Measurements from ENCODE around the gene LRRC27. TPM values are rescaled to one million over a fixed set of nuclear protein-coding genes. Genes with fewer than 3 reads are reported as not detected.
A peak's percentile ranks its signal among the peaks of the same experiment; 100 is the strongest.

LRRC27 gene
- total RNA-seq, 1 donor from 2014 or later = 12.4 TPM

DNA sequence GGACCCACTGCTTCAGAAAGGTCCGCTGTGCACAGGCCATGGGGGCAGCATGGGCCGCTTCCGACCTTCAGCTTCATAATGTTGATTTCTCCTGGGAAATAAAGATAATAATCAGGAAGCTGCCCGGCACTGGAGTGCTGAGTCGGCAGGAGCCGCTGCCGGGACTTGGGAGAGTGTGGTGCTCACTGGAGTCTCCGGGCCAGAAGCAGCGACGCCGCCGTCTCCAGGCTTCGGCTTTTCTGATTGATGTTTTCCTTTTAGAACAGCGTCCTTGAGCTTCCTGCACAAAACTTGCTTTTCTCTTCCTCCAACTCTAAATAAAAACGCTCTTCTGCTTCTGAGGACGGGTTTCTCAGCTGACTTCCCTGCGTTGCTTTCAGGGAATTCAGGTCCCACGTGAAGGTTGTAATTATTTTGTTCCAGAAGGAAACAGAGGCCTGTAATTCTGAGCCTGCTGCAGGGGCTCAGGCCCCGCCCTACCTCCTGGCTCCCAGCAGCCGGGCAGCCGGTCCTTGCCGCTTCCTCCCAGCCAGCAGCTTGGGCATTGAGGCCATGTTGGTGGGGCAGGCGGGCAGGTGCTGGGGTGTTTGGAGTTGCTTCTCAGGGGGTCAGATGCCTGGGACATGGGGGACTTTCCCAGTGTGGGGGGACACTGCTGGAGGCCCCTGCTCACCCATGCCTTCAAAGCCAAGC lies 79.7 kb downstream of the LRRC27 start:
- ATAC-seq = peak; percentile 45
- intact Hi-C loops (cut with DNase I) = no loop called here
- DNase-seq (ENCODE audit: low spot score) = no peak

- DNase-seq (ENCODE audit: low spot score) (no peak), ATAC-seq (no peak)
- intact Hi-C loops (cut with DNase I) = no loop called here
These were observed 80.6 kb downstream of the LRRC27 start for GRCh38 chr10:132412316-132413192.

GRCh38 chr10:132413226-132414205 lies 81.5 kb downstream of the LRRC27 start:
- no peak for DNase-seq (ENCODE audit: low spot score)
- intact Hi-C loops (cut with DNase I) = no loop called here
- no peak for ATAC-seq

DNA sequence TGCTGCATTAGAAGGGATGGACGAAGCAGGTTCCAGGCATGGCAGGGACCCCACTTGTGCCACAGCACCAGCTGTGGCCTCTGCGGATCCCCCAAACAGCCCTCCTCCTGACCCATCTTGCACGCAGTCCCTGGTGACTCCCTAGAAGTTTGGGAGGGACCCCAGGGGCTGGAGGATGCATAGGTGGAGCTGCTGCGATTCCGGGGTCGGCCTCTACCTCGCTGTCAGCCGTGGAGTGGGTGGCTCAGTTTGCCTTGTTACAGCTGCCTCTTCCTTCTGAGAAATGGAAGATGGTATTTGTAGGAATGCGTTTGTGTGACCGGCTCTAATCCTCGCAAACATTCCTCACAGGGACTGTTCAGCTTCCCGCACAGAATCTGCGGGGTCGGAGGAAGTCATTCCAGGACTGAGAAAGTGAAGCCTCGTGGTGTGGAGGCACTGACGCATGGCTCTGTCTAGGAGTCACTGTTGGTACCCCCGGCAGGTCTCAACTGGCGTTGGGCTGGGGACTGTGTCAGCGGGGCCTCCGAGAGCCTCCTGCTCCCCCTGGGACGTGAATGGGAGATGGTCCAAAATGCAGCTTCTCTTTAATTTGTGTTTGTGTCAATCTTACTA lies 82.5 kb downstream of the LRRC27 start:
- intact Hi-C loops (cut with DNase I) = no loop called here
- ATAC-seq = no peak
- DNase-seq (ENCODE audit: low spot score) = no peak

- ATAC-seq (no peak), DNase-seq (ENCODE audit: low spot score) (no peak)
- intact Hi-C loops (cut with DNase I) = no loop called here
These were observed 83.3 kb downstream of the LRRC27 start for GRCh38 chr10:132415255-132415654.

- intact Hi-C loops (cut with DNase I) = no loop called here
- no peak for DNase-seq (ENCODE audit: low spot score)
- no peak for ATAC-seq
These were observed 84.0 kb downstream of the LRRC27 start for GRCh38 chr10:132415956-132416355.

DNA sequence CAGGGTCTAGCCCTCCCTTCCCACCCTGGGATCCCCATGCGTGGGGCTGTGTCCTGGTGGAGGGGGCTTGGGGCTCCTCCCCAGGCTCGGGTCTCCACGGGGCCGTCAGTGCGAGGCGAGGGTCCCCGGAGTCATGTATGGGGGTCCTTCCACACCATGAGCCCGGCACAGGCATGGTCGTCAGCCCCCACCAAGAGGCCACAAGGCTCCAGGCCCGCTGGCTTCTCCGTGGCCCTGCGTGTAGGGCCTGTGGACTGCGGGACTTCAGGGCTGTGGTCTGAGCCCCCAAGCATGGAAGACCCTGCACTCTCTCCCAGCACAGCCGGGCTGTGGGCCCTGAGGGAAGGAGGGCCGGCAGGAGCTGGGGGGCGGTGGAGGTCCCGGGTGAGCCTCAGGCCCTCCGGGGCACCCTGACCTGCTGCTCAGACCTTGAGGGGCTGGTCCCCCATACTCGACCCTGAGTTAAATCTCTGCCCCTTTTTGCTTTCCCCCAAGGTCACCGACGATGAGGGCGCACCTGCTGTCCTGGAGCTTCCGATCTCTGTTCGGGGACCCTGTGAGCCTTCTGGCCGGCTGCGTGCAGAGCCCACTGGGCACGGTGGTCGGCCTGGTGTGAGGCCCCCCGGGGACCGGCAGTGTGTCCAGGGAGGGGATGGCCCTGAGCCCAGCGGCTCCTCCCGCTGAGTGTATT lies 84.7 kb downstream of the LRRC27 start:
- ATAC-seq = no peak
- DNase-seq (ENCODE audit: low spot score) = no peak
- intact Hi-C loops (cut with DNase I) = no loop called here

GRCh38 chr10:132417257-132417910 lies 85.4 kb downstream of the LRRC27 start:
- intact Hi-C loops (cut with DNase I) = no loop called here
- DNase-seq (ENCODE audit: low spot score) (no peak), ATAC-seq (no peak)

DNA sequence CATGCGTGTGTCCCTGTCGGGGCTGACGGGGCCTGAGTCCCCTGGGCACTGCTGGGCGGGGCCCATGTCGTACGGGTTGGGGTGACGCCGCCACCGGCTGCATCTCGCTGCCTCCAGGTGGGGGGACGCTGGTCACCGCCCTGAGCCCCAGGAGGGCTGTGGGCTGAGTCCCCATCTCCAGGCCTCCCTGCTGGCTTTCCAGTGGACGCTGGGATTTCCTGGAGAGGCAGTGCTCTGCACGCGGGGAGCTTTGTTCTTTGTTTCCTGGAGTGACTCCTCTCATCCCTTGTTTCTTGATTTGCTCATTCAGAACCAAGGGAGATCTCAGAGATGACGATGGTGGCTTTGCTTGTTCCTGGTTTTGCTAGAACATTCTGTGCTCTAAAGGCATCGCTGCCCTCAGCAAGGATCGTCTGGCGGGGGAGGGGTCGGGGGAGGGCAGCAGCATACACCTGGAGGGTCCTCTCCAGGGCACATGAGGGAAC lies 86.0 kb downstream of the LRRC27 start:
- ATAC-seq (no peak), DNase-seq (ENCODE audit: low spot score) (no peak)
- intact Hi-C loops (cut with DNase I) = no loop called here

DNA sequence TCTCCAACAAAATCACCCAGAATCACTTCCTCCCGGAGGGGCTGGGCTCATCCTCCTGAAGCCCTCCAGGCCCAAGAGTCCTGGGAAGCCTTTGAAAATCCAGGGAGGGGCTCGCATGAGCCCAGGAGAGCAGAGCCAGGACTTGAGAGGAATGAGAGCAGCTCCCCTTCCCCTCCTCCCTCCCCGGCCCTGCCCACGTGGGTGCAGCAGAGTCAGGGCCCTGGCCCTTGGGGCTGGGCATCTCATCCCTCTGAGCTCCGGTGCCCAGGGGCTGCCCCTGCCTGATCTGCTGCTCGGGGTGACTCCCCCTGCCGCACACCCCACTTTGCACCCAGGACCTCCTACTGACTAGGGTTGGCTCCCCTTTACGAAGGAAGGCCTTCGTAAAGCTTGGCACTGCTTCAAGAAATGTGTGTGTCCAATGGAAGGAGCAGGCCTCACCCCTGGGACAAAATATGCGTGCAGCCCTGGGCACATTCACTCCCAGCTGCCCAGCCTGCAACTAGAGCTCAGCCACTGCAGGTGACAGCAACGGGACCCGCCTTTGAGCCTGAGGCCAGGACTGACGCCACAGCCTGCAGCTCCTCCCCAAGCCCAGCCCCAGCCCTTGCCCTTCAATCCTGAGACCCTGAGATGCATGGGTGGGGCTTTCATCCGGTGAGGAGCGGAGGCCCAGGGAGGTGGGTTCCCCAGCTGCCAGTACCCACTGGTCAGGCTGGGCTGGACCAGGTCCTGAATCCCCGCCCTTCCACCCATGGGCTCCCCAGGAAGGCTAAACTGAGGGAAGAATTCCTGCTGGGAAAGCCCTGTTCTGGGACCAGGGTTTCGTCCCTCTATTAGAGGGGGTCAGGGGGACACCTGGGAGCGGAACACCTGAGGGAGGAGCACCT lies 86.8 kb downstream of the LRRC27 start:
- DNase-seq (ENCODE audit: low spot score) (no peak), ATAC-seq (peak; percentile 18)
- intact Hi-C loops (cut with DNase I) = no loop called here

DNA sequence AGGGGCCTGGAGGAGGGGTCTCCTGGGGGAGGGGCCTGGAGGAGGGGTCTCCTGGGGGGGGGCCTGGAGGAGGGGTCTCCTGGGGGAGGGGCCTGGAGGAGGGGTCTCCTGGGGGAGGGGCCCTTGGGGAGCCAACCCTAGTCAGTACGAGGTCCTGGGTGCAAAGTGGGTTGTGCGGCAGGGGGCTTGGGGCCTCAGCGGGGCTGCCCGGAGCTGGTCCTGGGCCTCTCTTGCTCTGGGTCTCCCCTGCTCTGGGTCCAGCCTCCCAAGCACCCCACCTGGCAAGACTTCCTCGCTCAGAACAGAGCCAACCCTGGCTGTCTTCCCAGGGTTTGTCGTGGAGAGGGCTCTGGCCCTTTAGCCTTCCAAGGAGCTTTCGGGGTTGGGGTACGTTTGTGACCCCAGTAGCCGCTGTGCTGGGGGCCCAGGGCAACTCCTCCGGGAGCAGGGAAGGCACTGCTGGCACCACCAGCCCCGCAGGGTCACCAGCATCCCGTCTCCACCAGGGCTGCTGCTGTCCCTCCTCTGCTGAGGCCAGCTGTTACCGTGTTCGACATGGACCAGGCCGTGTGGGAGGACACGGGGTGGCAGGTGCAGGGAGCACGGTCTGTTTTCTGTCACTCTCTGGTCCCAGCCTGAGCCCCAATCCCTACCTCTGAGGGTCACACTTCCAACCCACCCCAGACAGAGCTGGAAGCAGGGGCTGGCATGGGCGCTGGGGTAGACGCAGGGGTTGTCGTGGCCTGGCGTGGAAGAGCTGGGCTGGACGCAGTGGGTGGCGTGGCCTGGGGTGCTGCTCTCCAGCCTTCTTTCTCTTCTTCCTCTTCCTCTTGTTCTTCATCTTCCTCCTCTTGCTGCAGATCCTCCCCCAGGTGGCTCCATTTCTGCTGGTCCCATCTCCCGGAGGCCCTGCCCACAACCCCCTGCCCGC lies 87.8 kb downstream of the LRRC27 start:
- DNase-seq (ENCODE audit: low spot score) (no peak), ATAC-seq (no peak)
- intact Hi-C loops (cut with DNase I) = no loop called here

DNA sequence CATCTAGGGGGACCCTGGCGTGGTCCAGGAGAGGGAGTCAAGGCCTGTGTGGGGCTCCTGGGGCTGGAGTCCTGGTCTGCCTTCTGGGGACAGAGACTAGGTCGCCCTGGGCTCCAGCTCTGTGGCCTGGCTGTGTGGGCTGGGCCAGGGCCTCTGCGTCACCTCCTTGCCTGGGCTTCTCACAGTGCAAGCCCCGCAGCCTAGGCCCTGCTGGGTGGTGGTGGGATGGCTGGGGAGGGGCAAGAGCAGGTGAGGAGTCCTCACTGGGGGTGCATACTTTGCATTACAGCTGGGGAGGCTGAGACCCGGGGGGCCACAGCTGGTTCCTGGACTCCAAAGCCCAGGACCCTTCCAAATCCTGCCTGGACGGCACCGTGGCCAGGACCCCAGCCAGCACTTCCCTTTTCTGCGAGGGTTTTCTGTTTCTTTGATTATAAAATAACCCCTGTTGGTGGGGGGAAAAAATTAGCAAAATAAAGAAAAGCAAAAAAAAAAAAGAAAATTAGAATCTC lies 88.5 kb downstream of the LRRC27 start:
- intact Hi-C loops (cut with DNase I) = no loop called here
- no peak for DNase-seq (ENCODE audit: low spot score)
- ATAC-seq = peak; percentile 5

DNA sequence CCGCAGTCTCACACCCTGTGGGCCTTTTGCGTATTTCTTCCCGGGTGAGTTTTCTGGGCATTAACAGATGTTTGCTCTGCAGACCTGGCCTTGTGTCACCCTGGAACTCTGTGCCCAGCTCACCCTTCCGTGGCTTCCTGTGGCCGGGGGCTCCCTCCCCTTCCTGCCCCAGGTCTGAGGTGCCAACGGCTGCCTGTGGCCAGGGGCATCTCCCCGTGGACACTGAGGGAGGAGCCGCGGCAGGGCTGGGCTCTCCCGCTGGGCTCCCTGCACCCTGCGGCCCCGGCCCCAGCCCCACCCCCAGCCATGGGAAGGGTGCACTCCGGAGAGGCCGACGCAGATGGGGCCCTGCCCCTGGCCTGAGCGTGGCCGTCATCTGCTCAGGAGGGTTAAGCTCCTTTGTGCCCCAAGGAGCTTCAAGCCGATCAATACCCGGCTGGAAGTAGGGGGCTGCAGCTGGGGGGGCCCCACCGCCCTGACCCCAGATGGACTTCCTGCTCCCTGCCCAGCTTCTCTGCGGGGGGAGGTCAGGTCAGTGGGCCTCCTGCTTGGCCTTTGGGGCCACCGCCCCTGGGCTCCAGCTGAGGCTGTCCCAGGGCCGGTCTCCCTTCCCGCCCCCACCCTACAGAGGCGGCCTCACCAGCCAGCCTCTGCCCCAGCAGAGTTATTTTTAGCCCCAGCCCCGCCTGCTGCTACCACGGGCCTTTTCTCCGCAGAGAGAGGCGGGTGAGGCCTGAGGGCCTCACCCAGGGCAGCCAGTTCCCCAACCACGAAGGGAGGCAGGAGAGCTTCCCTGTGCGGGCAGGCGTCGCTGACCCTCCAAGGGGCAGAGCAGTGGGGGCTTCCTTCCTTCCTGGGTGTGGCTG lies 89.2 kb downstream of the LRRC27 start:
- peak; percentile 84 for DNase-seq (ENCODE audit: low spot score)
- ATAC-seq = peak; percentile 84
- intact Hi-C loops (cut with DNase I) = no loop called here

GRCh38 chr10:132421847-132422751 lies 90.1 kb downstream of the LRRC27 start:
- intact Hi-C loops (cut with DNase I) = no loop called here
- DNase-seq (ENCODE audit: low spot score) = no peak
- ATAC-seq = peak; percentile 0

Measured in sciatic nerve (tissue), 2 donors.